HEK293 (cell line): Measurements from ENCODE around the gene RMND5B.

ENCODE experiments used
- GFI1B ChIP-seq: fragments of 450-650 bp; formaldehyde crosslinking; IDR thresholded peaks from 2 replicates; pipeline ENCODE4 v1.5.1; 2016; ENCODE audit warnings: missing biosample characterization, missing genetic modification characterization
- GLIS1 ChIP-seq: fragments of 450-650 bp; formaldehyde crosslinking; IDR thresholded peaks from 2 replicates; pipeline ENCODE4 v1.5.1; 2016; ENCODE audit warnings: missing biosample characterization, missing genetic modification characterization
- KLF10 ChIP-seq: fragments of 450-650 bp; IDR thresholded peaks from 2 replicates; pipeline ENCODE4 v1.5.1; 2018; ENCODE audit warnings: missing biosample characterization, mild to moderate bottlenecking, missing genetic modification characterization
- KLF8 ChIP-seq: fragments of 450-650 bp; formaldehyde crosslinking; IDR thresholded peaks from 2 replicates; pipeline ENCODE4 v1.5.1; 2016; ENCODE audit warnings: missing biosample characterization, missing genetic modification characterization
- PRDM1 ChIP-seq: fragments of 450-650 bp; formaldehyde crosslinking; IDR thresholded peaks from 2 replicates; pipeline ENCODE4; 2016; ENCODE audit warnings: missing biosample characterization, missing genetic modification characterization
- REPIN1 ChIP-seq: fragments of 450-650 bp; formaldehyde crosslinking; IDR thresholded peaks from 2 replicates; pipeline ENCODE4 v1.5.1; 2017; ENCODE audit warnings: missing biosample characterization, missing genetic modification characterization, low read depth
- SP7 ChIP-seq: fragments of 450-650 bp; formaldehyde crosslinking; IDR thresholded peaks from 2 replicates; pipeline ENCODE4 v1.5.1; 2016; ENCODE audit warnings: missing biosample characterization, missing genetic modification characterization
- ZBTB20 ChIP-seq: fragments of 450-650 bp; formaldehyde crosslinking; IDR thresholded peaks from 2 replicates; pipeline ENCODE4 v1.5.1; 2016; ENCODE audit warnings: missing biosample characterization, missing genetic modification characterization
- ZFP41 ChIP-seq: fragments of 450-650 bp; formaldehyde crosslinking; IDR thresholded peaks from 2 replicates; pipeline ENCODE4 v1.5.1; 2016; ENCODE audit warnings: missing biosample characterization, missing genetic modification characterization, borderline replicate concordance
- ZIC2 ChIP-seq: fragments of 450-650 bp; formaldehyde crosslinking; IDR thresholded peaks from 2 replicates; pipeline ENCODE4 v1.5.1; 2016; ENCODE audit warnings: missing biosample characterization, missing genetic modification characterization
- ZNF133 ChIP-seq: fragments of 450-650 bp; formaldehyde crosslinking; IDR thresholded peaks from 2 replicates; pipeline ENCODE4 v1.5.1; 2016; ENCODE audit warnings: missing biosample characterization, missing genetic modification characterization
- ZNF169 ChIP-seq: fragments of 450-650 bp; formaldehyde crosslinking; IDR thresholded peaks from 2 replicates; pipeline ENCODE4 v1.5.1; 2016; ENCODE audit warnings: missing biosample characterization, missing genetic modification characterization
- ZNF174 ChIP-seq: fragments of 450-650 bp; formaldehyde crosslinking; IDR thresholded peaks from 2 replicates; pipeline ENCODE4 v1.5.0; 2017; ENCODE audit warnings: missing biosample characterization, mild to moderate bottlenecking, missing genetic modification characterization
- ZNF24 ChIP-seq: fragments of 450-650 bp; formaldehyde crosslinking; IDR thresholded peaks from 2 replicates; pipeline ENCODE4 v1.5.1; 2016; ENCODE audit warnings: missing biosample characterization, missing genetic modification characterization
- ZNF37A ChIP-seq: fragments of 450-650 bp; IDR thresholded peaks from 2 replicates; pipeline ENCODE4 v1.5.1; 2018; ENCODE audit warnings: missing biosample characterization, missing genetic modification characterization
- ZNF501 ChIP-seq: fragments of 450-650 bp; formaldehyde crosslinking; IDR thresholded peaks from 2 replicates; pipeline ENCODE4 v1.5.1; 2016; ENCODE audit warnings: missing biosample characterization, missing genetic modification characterization
- ZNF510 ChIP-seq: fragments of 450-650 bp; formaldehyde crosslinking; IDR thresholded peaks from 2 replicates; pipeline ENCODE4 v1.5.1; 2018; ENCODE audit warnings: mild to moderate bottlenecking, missing genetic modification characterization, missing biosample characterization; ENCODE audit not compliant: insufficient replicate concordance
- ZNF571 ChIP-seq: fragments of 450-650 bp; formaldehyde crosslinking; IDR thresholded peaks from 2 replicates; pipeline ENCODE4 v1.5.0; 2017; ENCODE audit warnings: missing biosample characterization, missing genetic modification characterization
- ZNF610 ChIP-seq: fragments of 450-650 bp; formaldehyde crosslinking; IDR thresholded peaks from 2 replicates; pipeline ENCODE4 v1.5.1; 2016; ENCODE audit warnings: missing biosample characterization, missing genetic modification characterization, borderline replicate concordance
- ZNF654 ChIP-seq: fragments of 450-650 bp; formaldehyde crosslinking; IDR thresholded peaks from 2 replicates; pipeline ENCODE4 v1.5.1; 2016; ENCODE audit warnings: low read depth, missing biosample characterization, missing genetic modification characterization
- ZNF664 ChIP-seq: fragments of 450-650 bp; formaldehyde crosslinking; IDR thresholded peaks from 2 replicates; pipeline ENCODE4 v1.5.1; 2016; ENCODE audit warnings: missing biosample characterization, missing genetic modification characterization
- ZNF707 ChIP-seq: fragments of 450-650 bp; formaldehyde crosslinking; IDR thresholded peaks from 2 replicates; pipeline ENCODE4 v1.5.1; 2016; ENCODE audit warnings: missing biosample characterization, missing genetic modification characterization
- ZNF830 ChIP-seq: fragments of 450-650 bp; IDR thresholded peaks from 2 replicates; pipeline ENCODE4 v1.5.0; 2018; ENCODE audit warnings: missing biosample characterization, missing genetic modification characterization, low read depth, mild to moderate bottlenecking, moderate library complexity
- TF ChIP-seq, protein P1 (sequence below): fragments of 450-650 bp; formaldehyde crosslinking; IDR thresholded peaks from 2 replicates; pipeline ENCODE4 v1.5.1; 2016; ENCODE audit warnings: missing biosample characterization, missing genetic modification characterization, borderline replicate concordance
- TF ChIP-seq, protein P2 (sequence below): fragments of 450-650 bp; formaldehyde crosslinking; IDR thresholded peaks from 2 replicates; pipeline ENCODE4 v1.5.1; 2016; ENCODE audit warnings: missing biosample characterization, missing genetic modification characterization
- TF ChIP-seq, protein P3 (sequence below): fragments of 450-650 bp; formaldehyde crosslinking; conservative IDR thresholded peaks from 2 replicates; pipeline ENCODE4 v1.5.1; 2016; ENCODE audit warnings: low read depth, missing biosample characterization, missing genetic modification characterization
- TF ChIP-seq, protein P4 (sequence below): fragments of 450-650 bp; formaldehyde crosslinking; IDR thresholded peaks from 2 replicates; pipeline ENCODE4 v1.5.1; 2016; ENCODE audit warnings: missing biosample characterization, missing genetic modification characterization
- TF ChIP-seq, protein P5 (sequence below): fragments of 450-650 bp; formaldehyde crosslinking; IDR thresholded peaks from 2 replicates; pipeline ENCODE4 v1.5.1; 2016; ENCODE audit warnings: missing biosample characterization, missing genetic modification characterization

RMND5B gene

DNA sequence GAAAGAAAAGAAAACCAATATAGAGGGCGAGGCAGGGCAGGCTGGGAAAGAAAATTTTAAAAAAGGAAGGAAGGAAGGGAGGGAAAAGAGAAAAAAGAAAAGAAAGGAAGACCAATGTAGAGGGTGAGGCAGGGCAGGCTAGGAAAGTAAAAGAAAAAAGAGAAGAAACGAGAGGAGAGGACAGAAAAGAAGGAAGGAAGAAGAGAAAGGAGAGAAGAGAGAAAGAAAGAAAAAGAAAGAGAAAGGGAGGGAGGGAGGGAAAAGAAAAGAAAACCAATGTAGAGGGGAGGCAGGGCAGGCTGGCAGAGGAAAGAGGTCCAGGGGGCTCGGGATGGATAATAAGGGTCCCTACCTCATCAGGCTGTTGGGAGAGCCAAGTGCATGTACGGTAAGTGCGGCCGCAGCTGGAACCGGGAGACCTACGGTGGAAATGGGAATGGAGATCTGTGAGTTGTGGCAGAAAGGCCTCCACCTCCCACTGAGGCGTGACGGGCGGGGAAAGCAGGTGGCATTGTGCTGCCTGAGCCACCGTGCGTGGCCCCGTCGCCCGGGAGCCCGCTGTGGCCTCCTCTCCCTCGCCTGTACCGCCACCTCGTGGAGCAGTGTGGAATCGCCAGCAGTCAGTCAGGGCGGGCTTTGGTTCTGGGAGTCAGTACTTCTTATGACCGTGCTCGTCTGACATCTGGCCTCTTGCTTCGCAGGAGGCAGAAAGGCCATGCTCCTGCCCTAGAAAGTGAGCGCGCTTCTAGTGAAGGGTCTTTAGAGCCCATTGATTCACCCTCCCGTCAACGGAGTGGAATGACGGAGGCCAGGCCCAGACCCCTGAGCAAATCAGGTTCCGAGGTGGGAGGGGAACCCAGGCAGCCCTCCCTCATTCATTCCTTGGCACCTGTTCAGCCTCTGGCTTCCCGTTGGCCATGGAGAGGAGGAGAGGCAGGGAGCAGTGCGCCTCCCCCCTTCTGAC lies 33.2 kb downstream of the RMND5B start (continued):
- TF ChIP-seq ZNF654 (tag by site-specific recombination): peak; percentile 92
- TF ChIP-seq, protein P1, sequence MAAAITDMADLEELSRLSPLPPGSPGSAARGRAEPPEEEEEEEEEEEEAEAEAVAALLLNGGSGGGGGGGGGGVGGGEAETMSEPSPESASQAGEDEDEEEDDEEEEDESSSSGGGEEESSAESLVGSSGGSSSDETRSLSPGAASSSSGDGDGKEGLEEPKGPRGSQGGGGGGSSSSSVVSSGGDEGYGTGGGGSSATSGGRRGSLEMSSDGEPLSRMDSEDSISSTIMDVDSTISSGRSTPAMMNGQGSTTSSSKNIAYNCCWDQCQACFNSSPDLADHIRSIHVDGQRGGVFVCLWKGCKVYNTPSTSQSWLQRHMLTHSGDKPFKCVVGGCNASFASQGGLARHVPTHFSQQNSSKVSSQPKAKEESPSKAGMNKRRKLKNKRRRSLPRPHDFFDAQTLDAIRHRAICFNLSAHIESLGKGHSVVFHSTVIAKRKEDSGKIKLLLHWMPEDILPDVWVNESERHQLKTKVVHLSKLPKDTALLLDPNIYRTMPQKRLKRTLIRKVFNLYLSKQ (tag by site-specific recombination): no peak
- peak; percentile 65; the same call in 1 of the 2 replicates for TF ChIP-seq KLF8 (tag by site-specific recombination)
- TF ChIP-seq ZNF571 (tag by site-specific recombination): no peak
- no peak for TF ChIP-seq ZNF830 (tag by site-specific recombination)
- TF ChIP-seq SP7 (tag by site-specific recombination): peak; percentile 61; the same call in 1 of the 2 replicates
- TF ChIP-seq ZNF510 (tag by site-specific recombination): no peak
- TF ChIP-seq ZIC2 (tag by site-specific recombination): peak; percentile 97
- peak; percentile 95 for TF ChIP-seq GLIS1 (tag by site-specific recombination)
- no peak for TF ChIP-seq ZNF133 (tag by site-specific recombination)
- TF ChIP-seq REPIN1 (tag by site-specific recombination): no peak
- TF ChIP-seq, protein P2, sequence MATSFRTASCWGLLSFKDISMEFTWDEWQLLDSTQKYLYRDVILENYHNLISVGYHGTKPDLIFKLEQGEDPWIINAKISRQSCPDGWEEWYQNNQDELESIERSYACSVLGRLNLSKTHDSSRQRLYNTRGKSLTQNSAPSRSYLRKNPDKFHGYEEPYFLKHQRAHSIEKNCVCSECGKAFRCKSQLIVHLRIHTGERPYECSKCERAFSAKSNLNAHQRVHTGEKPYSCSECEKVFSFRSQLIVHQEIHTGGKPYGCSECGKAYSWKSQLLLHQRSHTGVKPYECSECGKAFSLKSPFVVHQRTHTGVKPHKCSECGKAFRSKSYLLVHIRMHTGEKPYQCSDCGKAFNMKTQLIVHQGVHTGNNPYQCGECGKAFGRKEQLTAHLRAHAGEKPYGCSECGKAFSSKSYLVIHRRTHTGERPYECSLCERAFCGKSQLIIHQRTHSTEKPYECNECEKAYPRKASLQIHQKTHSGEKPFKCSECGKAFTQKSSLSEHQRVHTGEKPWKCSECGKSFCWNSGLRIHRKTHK: no peak
- TF ChIP-seq, protein P3, sequence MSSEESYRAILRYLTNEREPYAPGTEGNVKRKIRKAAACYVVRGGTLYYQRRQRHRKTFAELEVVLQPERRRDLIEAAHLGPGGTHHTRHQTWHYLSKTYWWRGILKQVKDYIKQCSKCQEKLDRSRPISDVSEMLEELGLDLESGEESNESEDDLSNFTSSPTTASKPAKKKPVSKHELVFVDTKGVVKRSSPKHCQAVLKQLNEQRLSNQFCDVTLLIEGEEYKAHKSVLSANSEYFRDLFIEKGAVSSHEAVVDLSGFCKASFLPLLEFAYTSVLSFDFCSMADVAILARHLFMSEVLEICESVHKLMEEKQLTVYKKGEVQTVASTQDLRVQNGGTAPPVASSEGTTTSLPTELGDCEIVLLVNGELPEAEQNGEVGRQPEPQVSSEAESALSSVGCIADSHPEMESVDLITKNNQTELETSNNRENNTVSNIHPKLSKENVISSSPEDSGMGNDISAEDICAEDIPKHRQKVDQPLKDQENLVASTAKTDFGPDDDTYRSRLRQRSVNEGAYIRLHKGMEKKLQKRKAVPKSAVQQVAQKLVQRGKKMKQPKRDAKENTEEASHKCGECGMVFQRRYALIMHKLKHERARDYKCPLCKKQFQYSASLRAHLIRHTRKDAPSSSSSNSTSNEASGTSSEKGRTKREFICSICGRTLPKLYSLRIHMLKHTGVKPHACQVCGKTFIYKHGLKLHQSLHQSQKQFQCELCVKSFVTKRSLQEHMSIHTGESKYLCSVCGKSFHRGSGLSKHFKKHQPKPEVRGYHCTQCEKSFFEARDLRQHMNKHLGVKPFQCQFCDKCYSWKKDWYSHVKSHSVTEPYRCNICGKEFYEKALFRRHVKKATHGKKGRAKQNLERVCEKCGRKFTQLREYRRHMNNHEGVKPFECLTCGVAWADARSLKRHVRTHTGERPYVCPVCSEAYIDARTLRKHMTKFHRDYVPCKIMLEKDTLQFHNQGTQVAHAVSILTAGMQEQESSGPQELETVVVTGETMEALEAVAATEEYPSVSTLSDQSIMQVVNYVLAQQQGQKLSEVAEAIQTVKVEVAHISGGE (tag by site-specific recombination): no peak
- no peak for TF ChIP-seq ZNF37A (tag by site-specific recombination)
- no peak; the same call in 1 of the 2 replicates for TF ChIP-seq KLF10 (tag by site-specific recombination)
- TF ChIP-seq, protein P4, sequence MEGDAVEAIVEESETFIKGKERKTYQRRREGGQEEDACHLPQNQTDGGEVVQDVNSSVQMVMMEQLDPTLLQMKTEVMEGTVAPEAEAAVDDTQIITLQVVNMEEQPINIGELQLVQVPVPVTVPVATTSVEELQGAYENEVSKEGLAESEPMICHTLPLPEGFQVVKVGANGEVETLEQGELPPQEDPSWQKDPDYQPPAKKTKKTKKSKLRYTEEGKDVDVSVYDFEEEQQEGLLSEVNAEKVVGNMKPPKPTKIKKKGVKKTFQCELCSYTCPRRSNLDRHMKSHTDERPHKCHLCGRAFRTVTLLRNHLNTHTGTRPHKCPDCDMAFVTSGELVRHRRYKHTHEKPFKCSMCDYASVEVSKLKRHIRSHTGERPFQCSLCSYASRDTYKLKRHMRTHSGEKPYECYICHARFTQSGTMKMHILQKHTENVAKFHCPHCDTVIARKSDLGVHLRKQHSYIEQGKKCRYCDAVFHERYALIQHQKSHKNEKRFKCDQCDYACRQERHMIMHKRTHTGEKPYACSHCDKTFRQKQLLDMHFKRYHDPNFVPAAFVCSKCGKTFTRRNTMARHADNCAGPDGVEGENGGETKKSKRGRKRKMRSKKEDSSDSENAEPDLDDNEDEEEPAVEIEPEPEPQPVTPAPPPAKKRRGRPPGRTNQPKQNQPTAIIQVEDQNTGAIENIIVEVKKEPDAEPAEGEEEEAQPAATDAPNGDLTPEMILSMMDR: peak; percentile 97
- peak; percentile 60 for TF ChIP-seq ZNF24 (tag by site-specific recombination)
- TF ChIP-seq ZNF664: no peak
- TF ChIP-seq GFI1B (tag by site-specific recombination): no peak
- TF ChIP-seq, protein P5, sequence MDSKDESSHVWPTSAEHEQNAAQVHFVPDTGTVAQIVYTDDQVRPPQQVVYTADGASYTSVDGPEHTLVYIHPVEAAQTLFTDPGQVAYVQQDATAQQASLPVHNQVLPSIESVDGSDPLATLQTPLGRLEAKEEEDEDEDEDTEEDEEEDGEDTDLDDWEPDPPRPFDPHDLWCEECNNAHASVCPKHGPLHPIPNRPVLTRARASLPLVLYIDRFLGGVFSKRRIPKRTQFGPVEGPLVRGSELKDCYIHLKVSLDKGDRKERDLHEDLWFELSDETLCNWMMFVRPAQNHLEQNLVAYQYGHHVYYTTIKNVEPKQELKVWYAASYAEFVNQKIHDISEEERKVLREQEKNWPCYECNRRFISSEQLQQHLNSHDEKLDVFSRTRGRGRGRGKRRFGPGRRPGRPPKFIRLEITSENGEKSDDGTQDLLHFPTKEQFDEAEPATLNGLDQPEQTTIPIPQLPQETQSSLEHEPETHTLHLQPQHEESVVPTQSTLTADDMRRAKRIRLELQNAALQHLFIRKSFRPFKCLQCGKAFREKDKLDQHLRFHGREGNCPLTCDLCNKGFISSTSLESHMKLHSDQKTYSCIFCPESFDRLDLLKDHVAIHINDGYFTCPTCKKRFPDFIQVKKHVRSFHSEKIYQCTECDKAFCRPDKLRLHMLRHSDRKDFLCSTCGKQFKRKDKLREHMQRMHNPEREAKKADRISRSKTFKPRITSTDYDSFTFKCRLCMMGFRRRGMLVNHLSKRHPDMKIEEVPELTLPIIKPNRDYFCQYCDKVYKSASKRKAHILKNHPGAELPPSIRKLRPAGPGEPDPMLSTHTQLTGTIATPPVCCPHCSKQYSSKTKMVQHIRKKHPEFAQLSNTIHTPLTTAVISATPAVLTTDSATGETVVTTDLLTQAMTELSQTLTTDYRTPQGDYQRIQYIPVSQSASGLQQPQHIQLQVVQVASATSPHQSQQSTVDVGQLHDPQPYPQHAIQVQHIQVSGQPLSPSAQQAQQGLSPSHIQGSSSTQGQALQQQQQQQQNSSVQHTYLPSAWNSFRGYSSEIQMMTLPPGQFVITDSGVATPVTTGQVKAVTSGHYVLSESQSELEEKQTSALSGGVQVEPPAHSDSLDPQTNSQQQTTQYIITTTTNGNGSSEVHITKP (tag by site-specific recombination): peak; percentile 47; the same call in 1 of the 2 replicates
- no peak for TF ChIP-seq ZNF610
- no peak for TF ChIP-seq ZNF174 (tag by site-specific recombination)
- no peak for TF ChIP-seq ZNF169 (tag by site-specific recombination)
- peak; percentile 96 for TF ChIP-seq PRDM1 (tag by site-specific recombination)
- TF ChIP-seq ZNF501 (tag by site-specific recombination): peak; percentile 82; the same call in 1 of the 2 replicates
- TF ChIP-seq ZNF707 (tag by site-specific recombination): no peak
- peak; percentile 70 for TF ChIP-seq ZBTB20 (tag by site-specific recombination)
- no peak for TF ChIP-seq ZFP41
